HG03378 (cell line): ENCODE results near the gene SAMD4A.

Experiments used
- ATAC-seq: cut with Tn5 transposase; IDR thresholded peaks from one replicate; pipeline ENCODE4 v1.9.1; 2021; ENCODE audit warnings: mild to moderate bottlenecking, moderate library complexity; ENCODE audit not compliant: unreplicated experiment

Gene SAMD4A

DNA sequence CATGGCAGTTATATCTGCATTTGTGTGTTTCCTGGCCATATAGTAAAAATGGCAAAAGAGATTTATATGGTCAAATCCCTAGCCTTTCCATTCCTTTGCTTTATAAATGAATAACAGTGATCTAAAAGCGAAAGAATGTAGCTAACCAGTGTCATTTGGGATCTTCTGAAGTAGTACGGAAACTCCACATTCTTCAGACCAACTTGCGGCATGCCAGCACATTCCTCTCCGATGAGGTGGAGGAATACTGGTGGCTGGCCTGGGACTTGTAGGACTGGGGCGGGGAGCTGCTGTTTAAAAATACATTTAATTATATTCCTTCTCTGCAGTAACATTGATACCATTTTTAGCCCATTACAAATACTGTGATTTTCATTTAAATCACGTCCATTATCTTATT lies 85.3 kb downstream of the SAMD4A start:
- no peak for ATAC-seq

- ATAC-seq: no peak
Measured at GRCh38 chr14:54652605-54653052, 85.7 kb downstream of the SAMD4A start.

DNA sequence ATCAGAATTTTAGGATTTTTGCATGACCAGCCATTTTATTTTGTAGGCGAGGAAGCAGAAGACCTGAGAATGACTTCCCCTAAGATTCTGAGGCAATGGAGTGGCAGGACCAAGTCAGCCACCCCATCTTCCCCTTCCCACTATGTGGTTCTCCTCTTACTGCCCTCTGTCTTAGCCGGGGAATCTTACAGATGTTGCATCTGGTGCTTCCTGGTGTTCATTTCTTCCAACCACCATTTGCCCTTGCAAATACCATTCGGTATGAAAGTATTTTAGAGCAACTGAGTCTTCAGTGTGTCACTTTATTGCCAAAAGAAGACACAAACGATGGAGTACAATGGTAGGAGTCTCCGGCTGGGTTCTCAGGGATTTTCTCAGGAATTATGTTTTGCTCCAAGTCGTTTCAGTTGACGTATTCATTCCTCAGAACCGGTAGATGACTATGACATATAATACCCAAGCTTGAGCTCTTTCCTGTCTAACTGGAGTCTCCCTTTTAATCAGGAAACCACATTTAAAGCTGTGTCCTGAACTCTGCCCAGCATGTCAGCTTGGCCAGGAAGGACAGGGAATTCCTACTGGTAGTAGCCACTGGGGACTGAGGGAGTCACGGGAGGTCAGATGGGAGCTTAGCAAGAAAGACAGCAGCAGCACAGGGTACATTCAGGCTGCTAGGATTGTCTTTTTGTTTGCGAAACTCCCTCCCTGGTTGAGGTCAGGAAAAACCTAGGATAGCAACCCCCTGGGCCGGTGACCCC lies 87.0 kb downstream of the SAMD4A start:
- no peak for ATAC-seq

GRCh38 chr14:54654605-54655004 lies 87.7 kb downstream of the SAMD4A start:
- ATAC-seq: no peak

DNA sequence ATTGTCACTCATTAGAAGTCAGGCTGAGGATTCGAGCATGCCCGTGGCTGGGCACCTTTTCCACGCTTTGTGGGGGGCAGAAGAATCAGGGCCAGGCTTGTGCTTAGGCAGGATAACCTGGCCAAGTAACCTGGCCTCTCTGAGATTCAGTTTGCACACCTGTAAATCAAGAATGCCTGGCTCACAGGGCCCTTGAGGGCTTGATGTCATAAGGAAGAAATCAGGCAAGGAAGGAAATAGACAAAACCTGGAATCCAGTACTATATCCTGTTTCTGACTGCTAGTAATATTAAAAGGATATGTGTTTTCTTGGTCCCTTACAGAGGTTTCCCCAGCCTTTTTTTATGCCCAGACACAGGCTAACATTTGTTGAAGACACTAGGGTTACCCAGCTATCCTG lies 91.9 kb downstream of the SAMD4A start:
- no peak for ATAC-seq

GRCh38 chr14:54659365-54659764 lies 92.4 kb downstream of the SAMD4A start:
- no peak for ATAC-seq

DNA sequence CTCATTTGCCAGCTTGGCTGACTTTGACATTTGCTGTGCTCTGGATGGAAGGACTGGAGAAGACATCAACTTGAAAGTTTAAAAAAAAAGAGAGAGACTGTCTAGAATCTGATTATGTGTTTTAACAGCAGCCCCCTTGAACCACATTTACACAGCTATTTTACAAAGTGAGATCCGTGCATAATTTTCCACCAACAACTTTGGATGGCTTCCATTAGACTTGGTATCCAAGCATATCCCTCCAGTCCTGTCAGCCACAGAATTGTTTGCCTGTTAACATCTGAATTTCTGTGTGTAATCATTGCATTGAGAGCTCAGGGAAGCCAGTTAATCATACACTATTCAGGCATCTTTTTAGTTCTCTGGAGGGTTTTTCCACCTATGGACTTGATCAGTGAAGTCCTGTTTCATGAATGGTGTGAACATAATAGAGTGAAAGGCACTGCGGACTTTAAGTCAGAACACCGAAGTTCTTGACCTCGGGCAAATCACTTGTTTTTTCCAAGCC lies 93.7 kb downstream of the SAMD4A start:
- ATAC-seq: no peak

- no peak for ATAC-seq
Measured at GRCh38 chr14:54662491-54663133, 95.7 kb downstream of the SAMD4A start.

- no peak for ATAC-seq
Measured at GRCh38 chr14:54664961-54665360, 98.0 kb downstream of the SAMD4A start.

- peak; percentile 47 for ATAC-seq
Measured at GRCh38 chr14:54665946-54666345, 99.0 kb downstream of the SAMD4A start.

- no peak for ATAC-seq
Measured at GRCh38 chr14:54667026-54667744, 100.3 kb downstream of the SAMD4A start.

- ATAC-seq: no peak
Measured at GRCh38 chr14:54667764-54668163, 100.8 kb downstream of the SAMD4A start.

GRCh38 chr14:54669721-54670561 lies 103.0 kb downstream of the SAMD4A start:
- ATAC-seq: no peak

DNA sequence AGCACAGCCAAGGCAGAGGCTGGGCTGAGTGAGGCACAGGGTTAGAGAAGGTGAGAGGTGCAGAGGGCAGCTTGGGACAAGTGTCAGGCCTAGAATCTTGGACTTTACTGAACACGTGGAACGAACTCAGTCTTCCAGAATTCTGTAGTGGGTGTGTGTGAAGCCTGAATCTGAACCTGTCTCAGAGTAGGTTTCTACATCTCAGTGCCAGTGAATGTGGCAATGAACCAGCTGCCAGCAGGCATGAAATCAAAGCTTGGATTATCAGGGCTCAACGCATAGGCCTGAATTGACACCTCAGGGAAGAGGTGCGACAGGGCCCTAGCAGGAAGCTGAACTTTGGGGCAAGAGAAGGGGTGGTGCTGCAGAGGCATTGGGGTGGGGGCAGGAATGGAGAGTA lies 104.6 kb downstream of the SAMD4A start:
- no peak for ATAC-seq

GRCh38 chr14:54672181-54672580 lies 105.3 kb downstream of the SAMD4A start:
- no peak for ATAC-seq

- ATAC-seq: no peak
Measured at GRCh38 chr14:54672688-54673087, 105.8 kb downstream of the SAMD4A start.

DNA sequence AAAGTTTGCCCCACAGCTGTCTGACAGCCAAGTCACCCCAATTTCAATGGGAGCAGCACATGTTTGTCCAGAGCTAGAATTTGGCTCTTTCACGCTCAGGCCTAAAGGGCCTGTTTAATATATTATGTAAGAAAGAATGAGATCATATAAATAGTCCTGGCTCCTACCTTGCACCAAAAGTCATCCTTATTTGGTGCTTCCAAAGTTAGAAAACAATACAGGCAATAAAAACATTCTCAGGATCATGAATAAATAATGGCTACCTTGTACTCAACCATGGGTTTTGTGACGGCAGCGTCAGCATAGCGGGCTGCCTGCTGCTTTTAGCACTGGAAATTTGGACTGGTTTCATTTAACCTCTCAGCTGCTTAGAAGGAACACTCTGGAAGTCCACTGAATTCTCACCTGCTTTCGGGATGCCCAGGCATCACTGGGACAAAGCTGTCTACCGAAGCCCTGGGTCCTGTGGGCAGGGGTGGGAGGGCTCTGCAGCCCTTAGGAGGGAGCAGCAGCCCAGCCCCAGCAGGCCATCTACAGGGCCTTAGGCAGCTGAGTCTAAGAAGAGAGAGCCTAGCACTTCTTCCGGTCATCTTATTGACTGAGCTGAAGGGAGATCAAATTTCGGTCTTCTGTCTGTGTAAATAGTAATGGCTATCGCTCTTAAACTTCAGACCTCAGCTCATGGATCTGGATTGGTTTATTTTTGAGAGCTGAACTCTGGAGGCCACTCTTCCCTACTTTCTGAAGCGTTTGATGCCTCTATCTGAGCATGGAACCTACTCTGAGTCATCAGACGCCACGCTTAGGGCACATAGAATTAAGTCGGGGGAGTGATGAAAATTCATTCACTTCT lies 106.5 kb downstream of the SAMD4A start:
- no peak for ATAC-seq

DNA sequence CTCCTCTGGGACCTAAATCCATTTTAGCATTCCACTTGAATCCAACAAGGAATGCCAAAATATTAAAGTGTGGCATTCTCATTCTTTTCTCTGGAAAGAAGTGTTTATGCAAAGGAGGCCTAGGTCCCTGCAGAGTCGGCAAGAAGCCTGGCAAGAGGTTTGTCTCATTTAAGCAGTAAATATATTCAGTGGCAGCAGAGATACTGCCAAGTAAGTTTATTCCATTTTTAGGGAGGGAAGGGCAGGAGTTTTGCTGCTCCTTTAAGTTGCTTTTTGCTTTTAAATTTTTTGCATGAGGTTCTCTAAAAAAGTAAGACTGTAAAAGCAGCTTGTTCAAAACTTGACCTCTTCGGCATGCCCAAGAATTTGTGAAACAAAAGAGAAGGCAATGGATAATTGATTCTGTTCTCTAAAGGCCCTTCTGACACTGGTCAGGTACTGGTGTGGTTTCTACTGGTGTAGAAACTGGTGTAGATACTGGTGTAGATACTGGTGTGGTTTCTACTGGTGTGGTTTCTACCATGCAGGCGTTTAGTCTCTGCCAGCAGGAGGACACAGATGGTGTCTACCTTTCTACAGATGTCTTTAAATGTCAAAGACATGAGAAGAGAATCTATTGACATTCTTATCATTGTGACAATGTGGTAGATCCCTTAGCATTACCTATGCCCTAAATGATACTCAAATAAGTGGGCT lies 107.3 kb downstream of the SAMD4A start:
- ATAC-seq: no peak
